WI38 (cell line): ENCODE data around the gene NTSR1.

ENCODE experiments used
- H3K4me3 ChIP-seq: 2 replicates; pipeline ENCODE4 v1.5.1; 2011; ENCODE audit warnings: low read depth, mild to moderate bottlenecking, control low read depth, low read length
- CTCF ChIP-seq: IDR thresholded peaks from 2 replicates; pipeline ENCODE4 v1.5.1; 2012; ENCODE audit warnings: low read depth, mild to moderate bottlenecking, control low read depth, low read length

The NTSR1 gene

GRCh38 chr20:62695448-62696414 is 12.9 kb upstream of the NTSR1 start:
- no peak overlapping the region for H3K4me3 ChIP-seq
- TF ChIP-seq CTCF, result no peak

DNA sequence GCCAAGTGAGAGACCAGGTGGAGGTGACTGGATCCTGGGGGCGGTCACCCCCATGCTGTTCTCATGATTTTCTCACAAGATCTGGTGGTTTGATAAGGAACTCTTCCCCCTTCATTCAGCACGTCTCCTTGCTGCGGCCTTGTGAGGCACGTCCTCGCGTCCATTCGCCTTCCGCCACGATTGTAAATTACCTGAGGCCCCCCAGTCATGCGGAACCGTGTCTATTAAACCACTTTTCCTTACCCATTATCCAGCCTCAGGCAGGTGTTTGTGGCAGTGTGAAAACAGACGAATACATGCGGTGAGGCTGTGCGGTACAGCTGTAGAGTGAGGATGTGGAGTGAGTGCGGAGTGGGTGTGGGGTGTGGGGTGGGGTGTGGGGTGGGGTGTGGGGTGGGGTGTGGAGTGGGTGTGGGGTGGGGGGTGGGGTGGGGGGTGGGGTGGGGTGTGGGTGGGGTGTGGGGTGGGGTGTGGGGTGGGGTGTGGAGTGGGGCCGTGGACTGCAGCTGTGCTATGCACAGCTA is 12.1 kb upstream of the NTSR1 start:
- TF ChIP-seq CTCF, result no peak
- no peak overlapping the region for H3K4me3 ChIP-seq

DNA sequence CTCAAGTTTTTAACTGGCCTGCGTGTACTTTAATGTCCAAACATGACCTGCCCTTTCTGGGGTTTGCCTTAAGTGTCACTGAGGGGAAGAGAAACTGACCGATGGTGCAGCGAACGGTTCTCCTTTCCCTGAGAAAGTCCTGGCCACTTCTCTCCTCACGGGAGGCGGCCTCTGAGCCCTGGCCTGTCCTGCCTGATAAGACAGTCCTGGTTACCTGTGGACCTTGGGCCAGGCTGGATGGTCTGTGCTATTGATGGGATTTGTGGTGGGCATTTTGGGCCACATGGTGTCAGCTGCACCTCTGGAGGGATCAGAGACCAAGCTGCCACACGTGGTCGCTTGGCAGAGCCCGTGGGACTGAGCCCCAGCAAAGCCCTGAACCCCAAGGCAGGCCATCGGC is 11.6 kb upstream of the NTSR1 start:
- H3K4me3 ChIP-seq, result no peak overlapping the region
- no peak for TF ChIP-seq CTCF

DNA sequence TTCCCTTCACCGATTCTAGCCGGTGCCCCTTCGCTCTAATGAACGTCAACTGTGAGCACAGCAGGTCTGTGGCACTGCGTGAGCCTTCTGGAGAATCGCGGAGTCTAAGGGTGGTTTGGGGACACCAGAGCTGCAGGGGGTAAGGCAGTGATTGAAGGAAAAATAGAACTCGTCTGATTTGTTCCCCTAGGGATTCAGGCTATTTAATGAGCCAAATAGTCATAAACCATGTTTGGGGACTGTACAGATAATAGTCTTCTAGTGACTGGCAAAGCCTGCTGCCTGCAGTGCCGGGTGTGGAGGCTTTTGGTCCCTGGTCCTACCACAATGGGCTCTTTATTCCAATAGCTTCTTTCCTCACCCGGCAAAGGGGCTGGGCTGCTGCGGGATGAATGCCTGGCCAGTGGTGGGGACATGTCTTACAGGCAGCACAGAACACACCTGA is 11.1 kb upstream of the NTSR1 start:
- TF ChIP-seq CTCF, result no peak
- no peak overlapping the region for H3K4me3 ChIP-seq

- no peak overlapping the region for H3K4me3 ChIP-seq
- TF ChIP-seq CTCF, result no peak
Observed at GRCh38 chr20:62698231-62698630, 10.4 kb upstream of the NTSR1 start.

DNA sequence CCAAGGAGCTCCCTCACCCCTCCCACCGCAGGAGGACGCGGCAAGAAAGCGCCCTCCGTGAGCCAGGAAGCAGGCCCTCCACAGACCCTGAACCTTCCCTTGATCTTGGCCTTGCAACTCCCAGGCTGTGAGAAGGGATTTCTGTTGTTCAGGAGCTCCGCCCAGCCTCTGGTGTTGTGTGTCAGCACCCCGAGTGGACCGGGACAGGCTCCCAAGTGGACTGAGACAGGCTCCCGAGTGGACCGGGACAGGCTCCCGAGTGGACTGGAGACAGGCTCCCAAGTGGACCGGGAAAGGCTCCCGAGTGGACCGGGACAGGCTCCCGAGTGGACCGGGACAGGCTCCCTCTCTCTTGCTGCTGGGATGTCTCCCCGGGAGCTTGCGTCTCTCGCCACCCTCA is 9.3 kb upstream of the NTSR1 start:
- no peak for TF ChIP-seq CTCF
- H3K4me3 ChIP-seq, result no peak overlapping the region

DNA sequence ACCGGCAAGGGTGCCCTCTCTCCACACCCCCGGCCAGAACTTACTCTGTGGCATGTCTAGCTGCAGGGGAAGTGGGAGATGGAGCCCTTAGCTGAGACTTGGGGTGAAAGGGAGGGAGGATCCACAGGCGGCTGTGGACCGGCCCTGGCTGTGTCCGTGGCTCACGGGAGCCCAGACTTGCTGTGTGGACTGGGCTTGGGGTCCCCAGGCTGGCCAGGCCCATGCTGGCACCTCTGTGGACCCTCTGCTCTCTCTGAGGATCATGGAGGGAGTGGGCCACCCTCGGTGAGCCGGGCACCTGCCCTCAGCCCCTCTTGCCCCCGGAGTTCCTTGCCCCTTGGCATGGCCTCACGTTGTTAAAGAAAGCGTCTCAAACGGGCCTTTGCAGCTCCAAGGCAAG is 8.9 kb upstream of the NTSR1 start:
- H3K4me3 ChIP-seq, result no peak overlapping the region
- TF ChIP-seq CTCF, result no peak
